OCI-LY3 (cell line): Measurements from ENCODE around the gene CUBN.

ENCODE experiments used
- CTCF ChIP-seq: fragments of 200-600, 300-600 bp; sonication (generic); IDR thresholded peaks from 2 replicates; pipeline ENCODE4 v1.5.1; 2014; ENCODE audit warnings: antibody characterized with exemption, low read length, low read depth
- EZH2phosphoT487 ChIP-seq: fragments of 200-600 bp; shearing (Covaris generic); IDR thresholded peaks from 2 replicates; pipeline ENCODE4 v1.6.1; 2018; ENCODE audit warnings: antibody characterized with exemption, mixed run types, low read depth

GRCh38 chr10:17115683-17116082 is 13.9 kb downstream of the CUBN start:
- TF ChIP-seq CTCF (no peak), EZH2phosphoT487 (no peak)
